IMR-90 (cell line): ENCODE data around the gene DYNLT4. TPM values are rescaled to one million over a fixed set of nuclear protein-coding genes. Genes with fewer than 3 reads are reported as not detected.

Experiments
- ATAC-seq: fragments of 200-7000 bp; cut with Tn5 transposase; 2 replicates; pipeline ENCODE4 v1.9.1; 2020; ENCODE audit warnings: low read depth, mild to moderate bottlenecking, moderate library complexity
- BruUV-seq: library from RNA; stranded (reverse); fragments of 400-500 nt; replicated peaks from 2 replicates; lab custom pipeline; 2021; lab: Mats Ljungman, UMichigan
- CTCF ChIA-PET: fragments of 300-600 bp; formaldehyde crosslinking; extraction: SDS; loops from one replicate; lab custom pipeline; 2021; ENCODE audit warnings: antibody characterized with exemption; lab: Yijun Ruan, JAX
- POLR2A ChIA-PET: fragments of 300-600 bp; sonication (Branson Sonifier 250); formaldehyde crosslinking; loops from one replicate; lab custom pipeline; 2022; ENCODE audit warnings: antibody characterized with exemption; ENCODE audit not compliant: unreplicated experiment; lab: Charles Lee
- DNase-seq: peaks from one replicate; pipeline ENCODE4 v3.0.0; 2013
- H2AFZ ChIP-seq: replicated peaks from 2 replicates; pipeline ENCODE3; 2013; ENCODE audit warnings: low read length, mild to moderate bottlenecking; ENCODE audit not compliant: poor library complexity
- H2AK5ac ChIP-seq: 2 replicates; pipeline ENCODE4 v1.6.1; 2013; ENCODE audit warnings: low read depth, low read length, inconsistent platforms
- H2AK9ac ChIP-seq: replicated peaks from 2 replicates; pipeline ENCODE3; 2013; ENCODE audit warnings: mild to moderate bottlenecking, low read depth, low read length, moderate library complexity; ENCODE audit not compliant: poor library complexity
- H2BK120ac ChIP-seq: 2 replicates; pipeline ENCODE4 v1.6.1; 2013; ENCODE audit warnings: low read depth, low read length, inconsistent platforms
- H2BK15ac ChIP-seq: 3 replicates; pipeline ENCODE4 v1.6.1; 2013; ENCODE audit warnings: low read depth, low read length, inconsistent platforms
- H2BK20ac ChIP-seq: 2 replicates; pipeline ENCODE4 v1.6.1; 2013; ENCODE audit warnings: low read depth, mild to moderate bottlenecking, inconsistent platforms, low read length, moderate library complexity
- H2BK5ac ChIP-seq: 2 replicates; pipeline ENCODE4 v1.6.1; 2013; ENCODE audit warnings: mild to moderate bottlenecking, low read depth, low read length, inconsistent platforms; ENCODE audit not compliant: poor library complexity, severe bottlenecking
- H3K14ac ChIP-seq: replicated peaks from 2 replicates; pipeline ENCODE4 v1.6.1; 2013; ENCODE audit warnings: low read depth, low read length, inconsistent platforms
- H3K18ac ChIP-seq: 2 replicates; pipeline ENCODE4 v1.6.1; 2013; ENCODE audit warnings: low read depth, low read length, control low read depth
- H3K23ac ChIP-seq: 2 replicates; pipeline ENCODE4 v1.6.1; 2013; ENCODE audit warnings: low read depth, low read length, inconsistent platforms
- H3K27ac ChIP-seq: 2 replicates; pipeline ENCODE4 v1.5.1; 2013; ENCODE audit warnings: mild to moderate bottlenecking, control low read depth, low read length; ENCODE audit not compliant: insufficient read depth
- H3K27me3 ChIP-seq: 2 replicates; pipeline ENCODE4 v1.6.1; 2013; ENCODE audit warnings: low read length; ENCODE audit not compliant: control insufficient read depth, insufficient read depth
- H3K36me3 ChIP-seq: 2 replicates; pipeline ENCODE4 v1.6.1; 2013; ENCODE audit warnings: low read length, mixed read lengths; ENCODE audit not compliant: control insufficient read depth, insufficient read depth
- H3K4ac ChIP-seq: 2 replicates; pipeline ENCODE4 v1.6.1; 2013; ENCODE audit warnings: low read depth, low read length, inconsistent platforms
- H3K4me1 ChIP-seq: 2 replicates; pipeline ENCODE4 v1.6.1; 2013; ENCODE audit warnings: low read length, mixed read lengths; ENCODE audit not compliant: control insufficient read depth, insufficient read depth
- H3K4me2 ChIP-seq: 2 replicates; pipeline ENCODE4 v1.6.1; 2013; ENCODE audit warnings: low read depth, mild to moderate bottlenecking, control low read depth, low read length, moderate library complexity
- H3K4me3 ChIP-seq: 2 replicates; pipeline ENCODE4 v1.5.1; 2013; ENCODE audit warnings: low read depth, mild to moderate bottlenecking, control low read depth, low read length, moderate library complexity; ENCODE audit not compliant: insufficient read depth
- H3K56ac ChIP-seq: 2 replicates; pipeline ENCODE4 v1.6.1; 2013; ENCODE audit warnings: low read length, inconsistent platforms; ENCODE audit not compliant: insufficient read depth; ENCODE audit errors: extremely low read depth
- H3K79me1 ChIP-seq, 2 experiments: 2 replicates each; pipeline ENCODE4 v1.6.1; 2013; ENCODE audit warnings: low read length in 2 of 2, inconsistent platforms in 1 of 2, low read depth in 1 of 2
- H3K9ac ChIP-seq: 2 replicates; pipeline ENCODE4 v1.6.1; 2013; ENCODE audit warnings: low read depth, low read length, control low read depth
- H3K9me1 ChIP-seq: 2 replicates; pipeline ENCODE4 v1.6.1; 2013; ENCODE audit warnings: low read length, inconsistent platforms; ENCODE audit not compliant: insufficient read depth
- H3K9me3 ChIP-seq: 2 replicates; pipeline ENCODE4 v1.6.1; 2013; ENCODE audit warnings: low read length; ENCODE audit not compliant: control insufficient read depth, insufficient read depth
- H4K20me1 ChIP-seq: 2 replicates; pipeline ENCODE4 v1.6.1; 2013; ENCODE audit warnings: low read length, inconsistent platforms; ENCODE audit not compliant: insufficient read depth
- H4K5ac ChIP-seq: 2 replicates; pipeline ENCODE4 v1.6.1; 2013; ENCODE audit warnings: mild to moderate bottlenecking, low read depth, low read length, control low read depth
- H4K8ac ChIP-seq, 2 experiments: 2 replicates each; pipeline ENCODE4 v1.6.1; 2013; ENCODE audit warnings: low read depth in 2 of 2, low read length in 2 of 2, control low read depth in 1 of 2, inconsistent platforms in 1 of 2
- H4K91ac ChIP-seq: 2 replicates; pipeline ENCODE4 v1.6.1; 2013; ENCODE audit warnings: low read depth, low read length, inconsistent platforms; ENCODE audit not compliant: insufficient read depth
- CTCF ChIP-seq: conservative IDR thresholded peaks from 2 replicates; pipeline ENCODE4 v1.5.1; 2012; ENCODE audit warnings: mild to moderate bottlenecking, low read depth, low read length, improper control_type of control experiment
- RAD21 ChIP-seq: IDR thresholded peaks from 2 replicates; pipeline ENCODE4 v1.6.1; 2012; ENCODE audit warnings: low read length, improper control_type of control experiment
- RFX5 ChIP-seq: IDR thresholded peaks from 2 replicates; pipeline ENCODE4 v1.8.0; 2012; ENCODE audit warnings: low read depth, mild to moderate bottlenecking, low read length, moderate library complexity
- SMC3 ChIP-seq: fragments of 150-350 bp; IDR thresholded peaks from 2 replicates; pipeline ENCODE4 v1.6.1; 2016; ENCODE audit warnings: low read depth, mild to moderate bottlenecking, antibody characterized with exemption, low read length, moderate library complexity
- WGBS, 2 experiments: methylation state at CpG; one replicate each; pipeline versions ENCODE4 v1.1.5 to v1.1.7; 2013; ENCODE audit warnings: missing lambda C conversion rate in 2 of 2; ENCODE audit not compliant: insufficient read length in 1 of 2; ENCODE audit errors: extremely low coverage in 2 of 2; 5-methylcytosine and 5-hydroxymethylcytosine counted together
- dilution Hi-C: fragments of 300-500 bp; cut with HindIII; formaldehyde crosslinking; loops from one replicate; pipeline ENCODE4 v1.14.3; 2018; ENCODE audit warnings: low sequenced_read_pairs; ENCODE audit not compliant: unreplicated experiment
- in situ Hi-C: fragments of 300-500 bp; cut with MboI; formaldehyde crosslinking; loops from 3 replicates; pipeline ENCODE4 v1.14.3; 2019; ENCODE audit warnings: low sequenced_read_pairs, inconsistent platforms, mixed read lengths
- intact Hi-C: fragments of 100-400 bp; cut with micrococcal nuclease; formaldehyde crosslinking; loops from 2 replicates; pipeline ENCODE4 v1.10.0; 2022
- polyA plus RNA-seq, 3 experiments: library from polyadenylated mRNA; depleted of rRNA; stranded (reverse); fragments of >200 nt; gene quantifications; 2 replicates each; pipeline ENCODE4 v1.2.3, GENCODE V29; 2012; ENCODE audit warnings: low replicate concordance in 1 of 3
- total RNA-seq: library from RNA; depleted of rRNA; stranded (reverse); fragments of >200 nt; gene quantifications from 2 replicates; pipeline ENCODE4 v1.2.3, GENCODE V29; 2012

The DYNLT4 gene
- total and polyA plus RNA-seq, 2 of the 4 experiments (the other 2 are of a cell fraction) = not detected

GRCh38 chr1:44835738-44836675 is 28.9 kb upstream of the DYNLT4 start:
- peak overlapping the region; percentile 50; the same call in 1 of the 2 replicates for H2BK20ac ChIP-seq
- H3K4ac ChIP-seq = no peak overlapping the region
- H2AK9ac ChIP-seq = peak overlapping the region; percentile 10
- in situ Hi-C loops (loop anchor here (10.0 kb wide), 1 partner anchor 469 kb away; no protein-coding TSS in a partner anchor), dilution Hi-C loops (no loop called here), intact Hi-C loops (loop anchor here (1.0 to 5.0 kb wide), 3 partner anchors 151 to 466 kb away; partner anchors contain the start of genes EIF2B3 and HECTD3)
- WGBS, 2 experiments = 85% methylated on average over 15 of the region's 23 CpGs; no CpG with 5 or more reads in 1 of the 2 experiments
- H3K4me2 ChIP-seq = peak overlapping the region; percentile 57
- no peak overlapping the region for H3K27ac ChIP-seq
- no peaks in the 10 kb centered on the region for H3K4me1 ChIP-seq
- ChIA-PET POLR2A (no interaction called here), CTCF (interaction anchor here (1.6 to 2.2 kb wide), 2 partner anchors 10 to 178 kb away, joined by 3 to 7 read pairs; no protein-coding TSS in a partner anchor)
- no peaks in the 10 kb centered on the region for H3K27me3 ChIP-seq
- peak overlapping the region; percentile 72; the same call in 1 of the 2 replicates for H2AK5ac ChIP-seq
- no peak overlapping the region for H4K5ac ChIP-seq
- peak overlapping the region; percentile 87 for H2AFZ ChIP-seq
- H3K9me1 ChIP-seq = no peaks in the 10 kb centered on the region
- ATAC-seq (peak; percentile 96), DNase-seq (peak; percentile 84)
- H2BK15ac ChIP-seq = no peak overlapping the region; the same call in 2 of the 3 replicates
- no TSS peak for BruUV-seq
- H3K56ac ChIP-seq = no peak overlapping the region
- H3K4me3 ChIP-seq = no peak overlapping the region
- no peaks in the 10 kb centered on the region for H4K20me1 ChIP-seq
- no peak overlapping the region for H3K14ac ChIP-seq
- H3K18ac ChIP-seq = no peak overlapping the region
- 0 out of 2 replicates have a peak overlapping the region, but pooled peaks have one; percentile 38 for H4K91ac ChIP-seq
- peak overlapping the region in 1 of 2 experiments; percentile 68; a peak in 2 of 4 replicates for H4K8ac ChIP-seq
- H3K79me1 ChIP-seq = no peaks in the 10 kb centered on the region
- peak; percentile 84 for TF ChIP-seq CTCF
- peak; percentile 88 for TF ChIP-seq RAD21
- TF ChIP-seq RFX5 = no peak
- TF ChIP-seq SMC3 = peak; percentile 90
- H3K23ac ChIP-seq = no peak overlapping the region
- H3K36me3 ChIP-seq = no peaks in the 10 kb centered on the region
- 0 out of 2 replicates have a peak overlapping the region, but pooled peaks have one; percentile 21 for H2BK120ac ChIP-seq
- no peak overlapping the region for H2BK5ac ChIP-seq
- H3K9ac ChIP-seq = no peak overlapping the region
- H3K9me3 ChIP-seq = no peaks in the 10 kb centered on the region
